GM08714 (cell line): ENCODE measurements around the gene SCFD2.

Experiments used
- H3K4me3 ChIP-seq: fragments of 200-500 bp; sonication (Bioruptor generic); 2 replicates; pipeline ENCODE4 v1.5.1; 2014; ENCODE audit warnings: mild to moderate bottlenecking, low read length, inconsistent platforms
- ZNF274 ChIP-seq: IDR thresholded peaks from 2 replicates; pipeline ENCODE4 v1.6.1; 2012; ENCODE audit warnings: mild to moderate bottlenecking, low read depth, low read length

The SCFD2 gene

GRCh38 chr4:52979020-52979419 lies 386.8 kb downstream of the SCFD2 start:
- H3K4me3 ChIP-seq = no peak overlapping the region
- TF ChIP-seq ZNF274 = no peak

- no peak overlapping the region for H3K4me3 ChIP-seq
- no peak for TF ChIP-seq ZNF274
Observed at GRCh38 chr4:52977252-52977651, 388.6 kb downstream of the SCFD2 start.

GRCh38 chr4:52976523-52977230 lies 389.2 kb downstream of the SCFD2 start:
- TF ChIP-seq ZNF274 = no peak
- H3K4me3 ChIP-seq = no peak overlapping the region

GRCh38 chr4:52968691-52969090 lies 397.2 kb downstream of the SCFD2 start:
- no peak overlapping the region for H3K4me3 ChIP-seq
- TF ChIP-seq ZNF274 = no peak

GRCh38 chr4:52968241-52968640 lies 397.6 kb downstream of the SCFD2 start:
- H3K4me3 ChIP-seq = no peak overlapping the region
- no peak for TF ChIP-seq ZNF274

- no peak overlapping the region for H3K4me3 ChIP-seq
- TF ChIP-seq ZNF274 = no peak
Observed at GRCh38 chr4:52966781-52967180, 399.1 kb downstream of the SCFD2 start.

- H3K4me3 ChIP-seq = no peak overlapping the region
- TF ChIP-seq ZNF274 = no peak
Observed at GRCh38 chr4:52966172-52966571, 399.7 kb downstream of the SCFD2 start.

GRCh38 chr4:52964561-52965101 lies 401.2 kb downstream of the SCFD2 start:
- no peak for TF ChIP-seq ZNF274
- H3K4me3 ChIP-seq = no peak overlapping the region

GRCh38 chr4:52964011-52964410 lies 401.9 kb downstream of the SCFD2 start:
- H3K4me3 ChIP-seq = no peak overlapping the region
- TF ChIP-seq ZNF274 = no peak

GRCh38 chr4:52962721-52963120 lies 403.1 kb downstream of the SCFD2 start:
- TF ChIP-seq ZNF274 = no peak
- H3K4me3 ChIP-seq = no peak overlapping the region

GRCh38 chr4:52961666-52962412 lies 404.0 kb downstream of the SCFD2 start:
- no peak for TF ChIP-seq ZNF274

GRCh38 chr4:52959541-52959940 lies 406.3 kb downstream of the SCFD2 start:
- no peak overlapping the region for H3K4me3 ChIP-seq
- no peak for TF ChIP-seq ZNF274

More at GRCh38 chr4:52961666-52962412, 404.0 kb downstream of the SCFD2 start:
- no peak overlapping the region for H3K4me3 ChIP-seq

GRCh38 chr4:52957835-52958631 lies 407.8 kb downstream of the SCFD2 start:
- no peak overlapping the region for H3K4me3 ChIP-seq

GRCh38 chr4:52957220-52957686 lies 408.6 kb downstream of the SCFD2 start:
- H3K4me3 ChIP-seq = no peak overlapping the region
- no peak for TF ChIP-seq ZNF274

More at GRCh38 chr4:52957835-52958631, 407.8 kb downstream of the SCFD2 start:
- no peak for TF ChIP-seq ZNF274
